A549 (cell line): Measurements from ENCODE around the gene CADPS2. TPM values are rescaled to one million over a fixed set of nuclear protein-coding genes. Genes with fewer than 3 reads are reported as not detected.

Experiments used
- ATAC-seq, 2 experiments: fragments of 200-7000 bp in 1 of 2; fragments of >200 bp in 1 of 2; cut with Nextera tagmentation in 1 of 2; cut with Tn5 transposase in 1 of 2; 3 replicates each; pipeline versions ENCODE4 v1.8.0 to v1.9.1; 2018 to 2020; ENCODE audit warnings: mild to moderate bottlenecking in 1 of 2, moderate library complexity in 1 of 2
- CTCF ChIA-PET: fragments of 300-600 bp; sonication (Branson Sonifier 250); formaldehyde crosslinking; extraction: SDS; loops from one replicate; lab custom pipeline; 2021; ENCODE audit warnings: antibody characterized with exemption, inconsistent platforms; lab: Yijun Ruan, JAX
- POLR2A ChIA-PET: fragments of 350-600 bp; formaldehyde crosslinking; extraction: SDS; loops from one replicate; lab custom pipeline; 2021; ENCODE audit warnings: antibody characterized with exemption, inconsistent platforms; lab: Yijun Ruan, JAX
- DNase-seq, 2 experiments: peaks; one replicate each; pipeline versions ENCODE4 v3.0.0 to v3.0.0-alpha.2; 2011 to 2016; ENCODE audit warnings: low read depth in 1 of 2, low spot score in 1 of 2
- FAIRE-seq: peaks from 2 replicates; lab custom pipeline; 2011; peaks lifted over from hg19 to GRCh38; lab: Jason Lieb, UNC
- H3K27ac ChIP-seq, 2 experiments: fragments of >200 bp; sonication (Bioruptor Twin); formaldehyde crosslinking; 3 replicates each; pipeline ENCODE4 v1.5.1; 2016 to 2017
- H3K4me1 ChIP-seq: fragments of >200 bp; sonication (Bioruptor Twin); formaldehyde crosslinking; 3 replicates; pipeline ENCODE4 v1.6.1; 2016
- H3K4me2 ChIP-seq: fragments of >200 bp; sonication (Bioruptor Twin); formaldehyde crosslinking; 3 replicates; pipeline ENCODE4 v1.6.1; 2016
- H3K4me3 ChIP-seq: fragments of >200 bp; sonication (Bioruptor Twin); formaldehyde crosslinking; 3 replicates; pipeline ENCODE4 v1.5.1; 2016
- H3K9me3 ChIP-seq: fragments of >200 bp; sonication (Bioruptor Twin); formaldehyde crosslinking; 3 replicates; pipeline ENCODE4 v1.6.1; 2016
- BHLHE40 ChIP-seq: IDR thresholded peaks from 2 replicates; pipeline ENCODE4 v1.6.1; 2012; ENCODE audit warnings: low read depth, low read length, inconsistent platforms
- EHF ChIP-seq: fragments of 250-450 bp; sonication (Bioruptor Pico); IDR thresholded peaks from 2 replicates; pipeline ENCODE4 v1.5.0; 2020; ENCODE audit warnings: mild to moderate bottlenecking
- EHMT2 ChIP-seq: fragments of 200-600 bp; sonication (generic); IDR thresholded peaks from 2 replicates; pipeline ENCODE4 v1.6.1; 2016; ENCODE audit warnings: antibody characterized with exemption, low read depth, mild to moderate bottlenecking, moderate library complexity
- EP300 ChIP-seq, 2 experiments: fragments of >200 bp; sonication (Bioruptor Twin); formaldehyde crosslinking; IDR thresholded peaks; 2 replicates in 1 of 2; 3 replicates in 1 of 2; pipeline ENCODE4 v1.6.1; 2016 to 2017
- ESRRA ChIP-seq: fragments of 150-350 bp; IDR thresholded peaks from 2 replicates; pipeline ENCODE4 v1.6.1; 2014; ENCODE audit warnings: mild to moderate bottlenecking, low read length, borderline replicate concordance
- FOXS1 ChIP-seq: fragments of 250-450 bp; sonication (Bioruptor Pico); IDR thresholded peaks from 2 replicates; pipeline ENCODE4 v1.5.0; 2020; ENCODE audit warnings: mild to moderate bottlenecking, moderate library complexity
- JUN ChIP-seq, 2 experiments: fragments of >200 bp; sonication (Bioruptor Twin); formaldehyde crosslinking; IDR thresholded peaks; 2 replicates in 1 of 2; 3 replicates in 1 of 2; pipeline ENCODE4 v1.6.1; 2016 to 2017
- KDM5A ChIP-seq: fragments of 200-600 bp; sonication (generic); IDR thresholded peaks from 2 replicates; pipeline ENCODE4 v1.6.1; 2016; ENCODE audit warnings: antibody characterized with exemption, mild to moderate bottlenecking
- MAFK ChIP-seq: fragments of 450-650 bp; IDR thresholded peaks from 2 replicates; pipeline ENCODE4 v1.6.1; 2014; ENCODE audit not compliant: partially characterized antibody
- MYC ChIP-seq: IDR thresholded peaks from 2 replicates; pipeline ENCODE4 v1.6.1; 2012; ENCODE audit warnings: mild to moderate bottlenecking, inconsistent platforms, low read length, improper control_type of control experiment, borderline replicate concordance
- RARB ChIP-seq: fragments of 250-450 bp; sonication (Bioruptor Pico); IDR thresholded peaks from 2 replicates; pipeline ENCODE4 v1.8.0; 2021; ENCODE audit warnings: mild to moderate bottlenecking, moderate library complexity
- RFX5 ChIP-seq: fragments of 450-650 bp; IDR thresholded peaks from 2 replicates; pipeline ENCODE4 v1.7.1; 2014; ENCODE audit warnings: antibody characterized with exemption, mild to moderate bottlenecking, moderate library complexity
- RNF2 ChIP-seq: fragments of 200-600 bp; sonication (generic); IDR thresholded peaks from 2 replicates; pipeline ENCODE4 v1.6.1; 2016; ENCODE audit warnings: low read depth, mild to moderate bottlenecking, antibody characterized with exemption, moderate library complexity, borderline replicate concordance
- SMC3 ChIP-seq: fragments of >200 bp; sonication (Bioruptor Twin); formaldehyde crosslinking; IDR thresholded peaks from 3 replicates; pipeline ENCODE4 v1.6.1; 2018; ENCODE audit warnings: inconsistent platforms
- ZC3H11A ChIP-seq: fragments of 450-650 bp; IDR thresholded peaks from 2 replicates; pipeline ENCODE4 v1.6.1; 2014; ENCODE audit warnings: antibody characterized with exemption, mild to moderate bottlenecking
- ZFP36 ChIP-seq: fragments of 450-650 bp; IDR thresholded peaks from 2 replicates; pipeline ENCODE4 v1.6.1; 2014; ENCODE audit warnings: borderline replicate concordance; ENCODE audit not compliant: partially characterized antibody
- WGBS: methylation state at CpG from one replicate; pipeline ENCODE4 v1.1.6; 2017; ENCODE audit errors: missing lambda C conversion rate; 5-methylcytosine and 5-hydroxymethylcytosine counted together
- polyA plus RNA-seq, 4 experiments: library from polyadenylated mRNA; depleted of rRNA in 3 of 4; stranded (reverse); fragments of >200 nt; fragmentation: RNase III in 1 of 4; extraction: RNeasy Plus Mini Kit Qiagen cat#74134 plus additional on column Dnase treatment in 1 of 4; gene quantifications; 2 replicates in 3 of 4; 3 replicates in 1 of 4; pipeline ENCODE4 v1.2.3, GENCODE V29; 2011 to 2017
- TF ChIP-seq, protein P1 (sequence below): IDR thresholded peaks from 2 replicates; pipeline ENCODE4 v1.6.1; 2012
- TF ChIP-seq, protein P2 (sequence below): fragments of >200 bp; sonication (Bioruptor Twin); formaldehyde crosslinking; IDR thresholded peaks from 3 replicates; pipeline ENCODE4 v1.6.1; 2016
- TF ChIP-seq, protein P3 (sequence below): fragments of 150-350 bp; IDR thresholded peaks from 2 replicates; pipeline ENCODE4 v1.6.1; 2014; ENCODE audit warnings: low read depth, mild to moderate bottlenecking, low read length
- TF ChIP-seq, protein P4 (sequence below): fragments of 450-650 bp; IDR thresholded peaks from 2 replicates; pipeline ENCODE4 v1.6.1; 2014; ENCODE audit warnings: antibody characterized with exemption

CADPS2 gene
- polyA plus RNA-seq, 2 of the 4 experiments (the other 2 are of a cell fraction): 0.04 to 0.10 TPM

DNA sequence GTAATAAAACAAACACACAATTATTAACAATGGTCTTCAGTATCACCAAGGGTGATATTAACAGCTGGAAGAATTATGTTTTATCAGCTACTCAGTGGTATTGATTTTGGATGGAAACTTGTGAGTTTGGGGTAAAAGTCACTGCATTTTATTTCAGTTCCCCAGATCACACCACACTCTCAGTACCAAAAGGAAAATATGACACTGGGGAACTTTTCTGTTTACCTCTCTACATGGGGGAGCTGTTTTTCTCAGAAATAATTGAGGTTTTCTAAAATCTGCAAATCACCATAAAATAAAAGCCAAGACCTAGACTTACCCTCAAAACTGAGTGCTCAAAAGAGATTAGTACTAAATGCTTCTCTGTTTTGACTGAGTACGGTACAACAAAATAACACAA, 483.1 kb downstream of the CADPS2 start:
- TF ChIP-seq RFX5 (no peak), EHF (CRISPR knock-in tag) (no peak), KDM5A (no peak), EHMT2 (no peak), ESRRA (no peak), EP300 (IDR thresholded peaks at IDR 0.05) (no peak), RNF2 (no peak), BHLHE40 (no peak), ZFP36 (no peak)
- TF ChIP-seq, protein P1, sequence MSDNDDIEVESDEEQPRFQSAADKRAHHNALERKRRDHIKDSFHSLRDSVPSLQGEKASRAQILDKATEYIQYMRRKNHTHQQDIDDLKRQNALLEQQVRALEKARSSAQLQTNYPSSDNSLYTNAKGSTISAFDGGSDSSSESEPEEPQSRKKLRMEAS: no peak
- ATAC-seq (no peak), DNase-seq (no peak), FAIRE-seq (no peak)
- Histone ChIP-seq H3K4me1 (no peaks in the 10 kb centered on the region), H3K9me3 (no peaks in the 10 kb centered on the region), H3K4me3 (no peak overlapping the region), H3K4me2 (no peak overlapping the region), H3K27ac (no peak overlapping the region)
- 45% methylated on average over 1 of the region's 1 CpG for WGBS
- ChIA-PET POLR2A (no interaction called here), CTCF (no interaction called here)

DNA sequence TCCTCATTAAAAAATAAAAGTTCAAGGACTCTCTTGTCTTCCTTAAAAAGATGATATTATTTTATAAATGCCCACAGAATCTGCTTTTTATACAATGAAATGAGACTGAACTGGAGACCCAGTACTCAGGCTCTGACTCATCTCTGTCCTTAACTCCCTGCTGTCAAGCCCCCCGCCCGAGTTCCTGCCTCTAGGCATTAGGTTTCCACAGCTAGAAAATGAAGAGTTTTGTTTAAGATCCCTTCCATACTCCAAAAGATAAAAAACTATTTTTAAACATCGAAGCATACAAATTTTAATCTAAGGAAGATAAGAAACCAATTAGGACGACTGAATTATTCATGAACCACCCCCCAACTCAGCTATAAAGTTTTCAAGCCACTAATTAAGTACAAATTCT, 484.0 kb downstream of the CADPS2 start:
- Histone ChIP-seq H3K27ac (no peak overlapping the region), H3K4me1 (no peaks in the 10 kb centered on the region), H3K9me3 (no peaks in the 10 kb centered on the region), H3K4me3 (no peak overlapping the region), H3K4me2 (no peak overlapping the region)
- no peak for FAIRE-seq
- ChIA-PET POLR2A (no interaction called here), CTCF (no interaction called here)
- no peak for ATAC-seq
- no peak for TF ChIP-seq EHF (CRISPR knock-in tag)
- TF ChIP-seq, protein P2, sequence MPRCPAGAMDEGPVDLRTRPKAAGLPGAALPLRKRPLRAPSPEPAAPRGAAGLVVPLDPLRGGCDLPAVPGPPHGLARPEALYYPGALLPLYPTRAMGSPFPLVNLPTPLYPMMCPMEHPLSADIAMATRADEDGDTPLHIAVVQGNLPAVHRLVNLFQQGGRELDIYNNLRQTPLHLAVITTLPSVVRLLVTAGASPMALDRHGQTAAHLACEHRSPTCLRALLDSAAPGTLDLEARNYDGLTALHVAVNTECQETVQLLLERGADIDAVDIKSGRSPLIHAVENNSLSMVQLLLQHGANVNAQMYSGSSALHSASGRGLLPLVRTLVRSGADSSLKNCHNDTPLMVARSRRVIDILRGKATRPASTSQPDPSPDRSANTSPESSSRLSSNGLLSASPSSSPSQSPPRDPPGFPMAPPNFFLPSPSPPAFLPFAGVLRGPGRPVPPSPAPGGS: no peak
- no peak for TF ChIP-seq ZC3H11A
- WGBS: under 1% methylated on average over 4 of the region's 4 CpGs
- DNase-seq: no peak

DNA sequence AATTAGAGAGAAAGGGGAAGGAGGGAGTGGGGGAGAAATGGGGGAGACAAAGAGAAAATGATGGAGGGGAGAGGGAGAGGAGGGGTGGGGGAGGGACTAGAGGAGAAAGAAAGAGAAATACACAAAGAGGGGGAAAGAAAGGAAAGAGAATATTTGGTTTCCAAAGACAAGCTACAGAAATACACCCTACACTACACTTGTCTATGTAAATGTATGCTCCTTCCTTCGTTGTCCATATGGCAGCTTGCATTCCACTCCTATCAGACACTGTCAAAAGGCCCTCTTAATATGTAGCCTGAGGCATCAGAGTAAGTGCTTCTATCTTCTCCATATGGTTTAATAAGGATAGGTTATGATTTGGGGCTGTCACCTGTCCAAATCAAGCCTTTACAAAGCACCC, 488.9 kb downstream of the CADPS2 start:
- no peak overlapping the region for H3K4me3 ChIP-seq
- WGBS: 0% methylated on average over 1 of the region's 1 CpG
- TF ChIP-seq RARB (CRISPR knock-in tag): no peak
- no peak for TF ChIP-seq EP300 (IDR thresholded peaks at IDR 0.05)
- TF ChIP-seq MAFK: no peak
- TF ChIP-seq FOXS1: no peak
- TF ChIP-seq ZC3H11A: no peak
- TF ChIP-seq JUN (IDR thresholded peaks at IDR 0.05): no peak
- no peak for TF ChIP-seq MYC
- no peak for TF ChIP-seq SMC3
- TF ChIP-seq, protein P3, sequence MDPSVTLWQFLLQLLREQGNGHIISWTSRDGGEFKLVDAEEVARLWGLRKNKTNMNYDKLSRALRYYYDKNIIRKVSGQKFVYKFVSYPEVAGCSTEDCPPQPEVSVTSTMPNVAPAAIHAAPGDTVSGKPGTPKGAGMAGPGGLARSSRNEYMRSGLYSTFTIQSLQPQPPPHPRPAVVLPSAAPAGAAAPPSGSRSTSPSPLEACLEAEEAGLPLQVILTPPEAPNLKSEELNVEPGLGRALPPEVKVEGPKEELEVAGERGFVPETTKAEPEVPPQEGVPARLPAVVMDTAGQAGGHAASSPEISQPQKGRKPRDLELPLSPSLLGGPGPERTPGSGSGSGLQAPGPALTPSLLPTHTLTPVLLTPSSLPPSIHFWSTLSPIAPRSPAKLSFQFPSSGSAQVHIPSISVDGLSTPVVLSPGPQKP: no peak
- TF ChIP-seq, protein P4, sequence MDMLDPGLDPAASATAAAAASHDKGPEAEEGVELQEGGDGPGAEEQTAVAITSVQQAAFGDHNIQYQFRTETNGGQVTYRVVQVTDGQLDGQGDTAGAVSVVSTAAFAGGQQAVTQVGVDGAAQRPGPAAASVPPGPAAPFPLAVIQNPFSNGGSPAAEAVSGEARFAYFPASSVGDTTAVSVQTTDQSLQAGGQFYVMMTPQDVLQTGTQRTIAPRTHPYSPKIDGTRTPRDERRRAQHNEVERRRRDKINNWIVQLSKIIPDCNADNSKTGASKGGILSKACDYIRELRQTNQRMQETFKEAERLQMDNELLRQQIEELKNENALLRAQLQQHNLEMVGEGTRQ: no peak
- H3K27ac ChIP-seq: no peak overlapping the region
- ChIA-PET POLR2A (no interaction called here), CTCF (no interaction called here)
- no peaks in the 10 kb centered on the region for H3K9me3 ChIP-seq
- no peak overlapping the region for H3K4me2 ChIP-seq
- no peak for DNase-seq
- ATAC-seq: no peak
- FAIRE-seq: no peak
- no peaks in the 10 kb centered on the region for H3K4me1 ChIP-seq
